ENCODE measurements around the gene FAM118A.
"Not testable (repeated sequence)": the region's sequence is repeated elsewhere in the genome, so short reads cannot be mapped to it uniquely, and the experiment has no call there.

The FAM118A gene

DNA sequence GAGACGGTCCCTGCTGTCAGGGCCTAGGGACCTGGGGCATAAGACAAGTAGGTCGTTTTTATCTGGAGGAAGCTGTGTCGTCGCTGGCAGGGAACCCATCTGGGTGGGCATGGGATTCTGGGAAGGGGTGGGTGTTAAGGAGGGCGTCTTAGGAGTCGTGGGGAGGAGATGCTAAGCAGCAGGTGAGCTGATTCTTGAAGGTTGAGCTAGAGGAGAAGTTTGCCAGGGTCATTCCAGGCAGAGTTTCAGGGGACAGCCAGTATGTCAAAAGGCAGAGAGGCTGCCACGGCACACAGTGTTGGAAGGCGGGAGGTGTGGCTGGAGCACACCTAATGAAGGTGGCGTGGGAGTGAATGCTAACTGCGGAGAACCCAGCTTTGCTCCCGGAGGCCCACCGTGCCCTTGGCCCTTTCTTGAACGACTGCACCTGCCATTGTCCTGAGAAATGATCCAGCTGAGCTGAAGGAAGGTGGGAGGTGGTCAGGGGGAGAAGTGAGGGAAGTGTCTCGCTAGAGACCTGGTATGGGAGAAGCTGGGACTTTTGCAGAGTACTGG is 1.3 kb downstream of the FAM118A start:
- no peak for DNase-seq

DNA sequence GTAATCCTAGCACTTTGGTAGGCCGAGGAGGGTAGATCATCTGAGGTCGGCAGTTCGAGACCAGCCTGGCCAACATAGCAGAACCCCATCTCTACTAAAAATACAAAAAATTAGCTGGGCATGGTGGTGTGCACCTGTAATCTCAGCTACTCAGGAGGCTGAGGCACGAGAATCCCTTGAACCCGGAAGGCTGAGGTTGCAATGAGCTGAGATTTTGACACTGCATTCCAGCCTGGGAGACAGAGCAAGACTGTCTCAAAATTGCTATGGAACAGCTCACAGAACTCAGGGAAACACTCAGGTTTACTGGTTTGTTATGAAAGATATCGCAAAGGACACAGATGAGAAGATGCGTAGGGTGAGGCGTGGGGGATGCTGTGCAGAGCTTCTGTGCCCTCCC is 2.7 kb downstream of the FAM118A start:
- DNase-seq: no peak

DNA sequence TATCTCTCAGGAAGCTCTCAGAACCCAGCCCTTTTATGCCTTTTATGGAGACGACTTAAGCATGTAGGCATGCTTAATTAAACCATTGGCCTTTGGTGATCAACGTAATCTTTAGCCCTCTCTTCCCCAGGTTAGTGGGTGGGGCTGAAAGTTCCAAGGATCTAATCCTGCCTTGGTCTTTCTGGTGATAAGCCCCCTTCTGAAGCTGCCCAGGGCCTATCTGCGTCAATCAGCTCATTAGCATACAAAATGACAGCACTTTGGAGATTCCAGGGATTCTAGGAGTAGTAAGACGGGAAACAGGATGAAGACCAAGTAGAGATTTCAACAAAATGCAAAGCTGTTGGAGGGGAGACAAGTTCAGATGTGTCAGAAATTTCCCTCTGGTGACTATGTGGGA is 3.1 kb downstream of the FAM118A start:
- DNase-seq: no peak

DNA sequence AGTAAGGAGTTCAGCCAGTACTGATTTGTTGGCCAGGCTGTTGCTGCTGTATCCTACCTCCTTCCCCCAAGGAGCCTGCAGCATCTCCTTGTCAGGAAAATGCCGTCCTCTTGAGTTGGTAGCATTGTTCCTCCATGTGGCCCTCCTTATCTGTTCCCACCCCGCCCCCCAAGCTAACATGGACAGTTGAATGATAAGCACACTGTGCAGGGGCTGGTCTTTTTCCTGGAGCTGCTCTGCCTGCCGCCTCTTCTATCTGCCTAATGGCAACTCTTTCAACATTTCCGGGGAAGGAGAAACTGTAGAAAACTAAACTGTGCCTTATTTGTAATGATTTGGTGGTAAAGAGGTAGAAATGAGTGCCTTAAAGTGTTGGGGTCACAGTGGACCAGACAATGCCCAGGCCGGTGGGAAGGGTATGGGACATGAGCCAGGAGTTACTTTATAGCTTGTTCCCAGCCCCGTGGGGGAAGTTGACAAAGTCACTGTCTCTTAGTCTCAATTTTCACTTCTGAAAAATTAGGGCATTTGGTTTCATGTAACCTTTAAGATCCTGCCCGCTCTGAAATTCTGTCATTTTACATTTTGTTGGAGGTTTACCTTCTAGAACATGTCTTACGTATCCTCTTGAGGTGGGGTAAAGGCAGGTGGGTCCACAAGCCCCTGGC is 4.5 kb downstream of the FAM118A start:
- DNase-seq: no peak

DNA sequence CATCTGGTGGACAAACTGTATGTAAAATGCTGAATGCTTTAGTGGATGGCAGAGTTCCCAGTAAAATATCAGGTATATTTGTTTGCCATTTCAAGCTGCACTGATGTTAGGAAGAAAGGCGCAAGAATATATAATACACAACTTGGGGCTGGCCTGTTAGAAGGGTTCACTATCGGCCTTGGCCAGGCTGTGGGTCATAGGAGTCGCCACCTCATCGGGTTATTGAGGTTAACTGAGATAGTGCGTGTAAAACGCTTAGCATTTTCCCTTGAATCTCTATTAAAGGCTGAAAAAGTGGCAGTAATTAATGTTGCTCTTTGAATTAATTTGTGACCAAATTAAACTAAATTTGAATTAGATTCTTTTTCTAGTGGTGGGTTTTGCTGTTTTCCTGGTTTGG is 5.1 kb downstream of the FAM118A start:
- no peak for DNase-seq

DNA sequence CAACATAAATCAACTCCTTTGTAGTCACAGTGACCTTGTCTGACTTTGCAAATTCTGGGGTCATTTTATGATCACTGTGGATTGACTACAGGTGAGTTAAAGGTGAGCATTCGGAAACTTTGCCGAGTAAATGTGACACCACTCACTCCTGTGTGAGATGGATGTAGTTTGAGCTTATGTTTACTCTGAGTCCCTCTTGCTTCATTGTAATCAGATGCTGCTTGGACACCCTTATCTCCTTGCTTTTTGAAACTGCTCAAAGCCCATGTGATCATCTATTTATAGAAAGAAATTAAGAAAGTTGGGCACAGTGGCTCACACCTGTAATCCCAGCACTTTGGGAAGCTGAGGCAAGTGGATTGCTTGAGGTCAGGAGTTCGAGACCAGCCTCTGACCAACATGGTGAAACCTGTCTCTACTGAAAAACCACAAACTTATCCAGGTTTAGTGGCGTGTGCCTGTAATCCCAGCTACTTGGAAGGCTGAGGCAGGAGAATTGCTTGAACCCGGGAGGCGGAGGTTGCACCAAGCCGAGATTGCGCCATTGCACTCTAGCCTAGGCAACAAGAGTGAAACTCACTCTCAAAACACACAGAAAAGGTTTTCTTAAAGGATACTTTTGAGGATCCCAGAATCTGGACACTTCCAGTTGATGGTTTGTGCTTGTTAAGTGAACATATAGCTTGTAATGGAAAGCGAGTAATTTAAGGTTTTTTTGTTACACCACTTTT is 7.2 kb downstream of the FAM118A start:
- DNase-seq: no peak

DNA sequence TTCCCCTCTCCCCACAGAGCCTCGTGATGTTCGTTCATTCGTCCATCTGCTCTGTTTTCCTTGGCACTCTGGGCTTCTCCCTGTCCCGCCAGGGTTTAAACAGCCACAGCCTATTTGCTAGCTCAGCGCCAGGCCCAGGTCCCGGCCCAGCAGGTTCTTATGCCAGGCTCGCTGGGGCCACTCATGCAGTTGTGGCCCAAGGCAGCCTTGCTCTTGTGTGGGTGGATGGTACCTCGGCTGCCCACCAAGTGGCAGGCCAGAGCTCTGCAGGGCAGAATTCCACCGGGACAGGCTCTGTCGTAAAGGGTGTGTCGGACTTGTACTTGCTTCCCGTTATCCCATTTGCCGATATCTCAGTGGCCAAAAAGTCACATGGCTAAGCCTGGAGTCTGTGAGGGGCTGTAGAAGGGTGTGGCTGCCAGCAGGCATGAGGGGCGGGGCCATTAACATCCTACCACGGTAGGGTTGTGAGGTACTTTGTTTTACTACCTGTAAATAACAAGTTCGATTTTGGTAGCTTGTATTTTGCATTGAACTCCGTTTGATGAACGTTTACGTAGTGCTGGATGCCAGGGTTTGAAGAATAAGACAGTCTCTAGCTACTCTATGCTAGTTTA is 7.9 kb downstream of the FAM118A start:
- peak; percentile 75 for DNase-seq

DNA sequence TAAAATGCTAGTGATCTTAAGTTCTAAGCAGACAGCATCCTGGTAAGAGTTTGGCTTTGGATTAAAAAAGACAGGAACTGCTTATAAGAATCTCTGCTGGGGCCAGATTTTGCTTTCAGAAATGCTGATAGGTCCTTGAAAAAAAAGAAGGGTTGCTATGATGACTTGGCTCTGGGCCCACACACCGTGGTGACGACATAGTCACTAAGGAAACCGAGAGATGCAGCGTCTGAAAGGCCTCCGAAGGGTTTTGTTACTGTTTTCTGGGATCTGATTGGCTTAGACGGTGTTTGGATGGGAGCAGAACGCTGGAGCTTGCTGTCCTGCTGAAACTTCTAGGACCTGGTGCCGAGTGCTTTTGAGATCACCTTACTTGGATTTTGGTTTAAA is 8.4 kb downstream of the FAM118A start:
- peak; percentile 82 to 83 for DNase-seq

DNA sequence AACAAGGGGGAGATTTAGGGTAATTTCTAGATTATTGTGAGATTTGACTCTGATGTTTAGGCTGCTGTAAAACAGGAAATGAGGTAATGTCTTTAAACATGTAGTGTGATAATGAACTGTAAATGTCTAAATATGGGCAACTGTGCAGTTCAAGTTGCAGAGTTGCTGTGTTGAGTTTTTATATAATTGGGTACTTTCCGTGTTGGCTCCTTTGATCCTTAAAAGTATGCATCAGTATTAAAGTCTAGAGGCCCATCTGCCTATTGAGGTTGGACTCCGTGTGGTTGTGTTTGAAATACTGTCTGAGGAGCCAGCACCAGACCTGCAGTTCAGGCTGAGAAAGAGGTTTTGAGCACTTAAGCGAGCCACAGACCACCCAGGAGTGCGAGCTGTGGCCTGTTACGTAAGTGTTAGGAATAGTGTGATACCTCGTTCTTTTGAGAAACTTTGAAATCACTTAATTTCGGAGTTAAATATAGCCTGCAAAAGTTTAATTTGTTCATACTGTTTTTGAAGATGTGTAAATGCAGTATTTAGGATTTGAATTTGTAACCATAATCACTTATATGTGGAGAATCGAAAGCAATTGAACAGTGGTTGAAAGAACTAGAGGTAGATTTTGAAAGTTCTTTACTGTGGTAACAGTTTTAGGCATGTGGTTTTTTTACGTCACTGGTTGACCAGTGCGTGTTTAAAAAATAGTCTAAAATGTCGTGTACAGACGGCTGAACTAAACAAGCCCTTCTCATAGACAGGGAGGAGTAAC is 9.0 kb downstream of the FAM118A start:
- DNase-seq: no peak

DNA sequence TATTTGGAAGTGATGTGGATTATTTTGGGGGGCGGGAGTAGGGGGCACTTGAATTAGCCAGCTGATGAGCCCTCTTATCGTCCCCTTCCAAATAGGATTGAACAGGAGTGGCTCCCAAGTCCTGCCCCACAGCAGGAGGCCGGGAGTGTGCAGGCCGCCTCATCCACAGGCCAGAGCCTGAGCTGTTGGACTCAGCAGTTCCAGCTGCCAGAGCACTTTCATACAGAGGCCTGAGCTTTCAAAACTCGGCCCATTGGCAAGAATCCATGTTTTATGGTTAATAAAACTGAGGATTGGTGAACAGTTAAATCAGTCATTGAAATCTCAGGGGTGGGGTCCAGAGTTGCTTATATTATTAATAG is 9.6 kb downstream of the FAM118A start:
- DNase-seq: no peak

DNA sequence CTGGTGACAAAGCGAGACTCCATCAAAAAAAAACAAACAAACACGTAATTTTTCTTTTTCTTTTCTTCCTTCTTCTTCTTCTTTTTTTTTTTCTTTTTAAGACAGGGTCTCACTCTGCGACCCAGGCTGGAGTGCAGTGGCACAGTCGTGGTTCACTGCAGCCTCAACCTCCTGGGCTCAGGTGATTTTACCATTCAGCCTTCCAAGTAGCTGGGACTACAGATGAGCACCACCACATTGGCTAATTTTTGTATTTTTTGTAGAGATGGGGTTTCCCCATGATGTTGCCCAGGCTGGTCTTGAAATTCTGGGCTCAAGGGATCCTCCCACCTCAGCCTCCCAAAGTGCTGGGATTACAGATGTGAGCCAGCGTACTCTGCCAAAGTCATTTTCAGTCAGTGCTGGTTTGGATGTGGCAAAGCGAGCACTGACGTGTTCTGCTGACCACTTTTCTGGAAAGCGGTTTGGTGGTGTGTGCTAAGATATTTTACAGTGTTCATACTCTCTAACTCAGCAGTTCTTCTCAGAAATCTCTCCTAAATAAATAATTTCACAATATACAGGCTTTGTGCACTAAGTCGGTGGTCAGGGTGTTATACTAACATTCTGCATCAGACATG is 10.7 kb downstream of the FAM118A start:
- no peak for DNase-seq

DNA sequence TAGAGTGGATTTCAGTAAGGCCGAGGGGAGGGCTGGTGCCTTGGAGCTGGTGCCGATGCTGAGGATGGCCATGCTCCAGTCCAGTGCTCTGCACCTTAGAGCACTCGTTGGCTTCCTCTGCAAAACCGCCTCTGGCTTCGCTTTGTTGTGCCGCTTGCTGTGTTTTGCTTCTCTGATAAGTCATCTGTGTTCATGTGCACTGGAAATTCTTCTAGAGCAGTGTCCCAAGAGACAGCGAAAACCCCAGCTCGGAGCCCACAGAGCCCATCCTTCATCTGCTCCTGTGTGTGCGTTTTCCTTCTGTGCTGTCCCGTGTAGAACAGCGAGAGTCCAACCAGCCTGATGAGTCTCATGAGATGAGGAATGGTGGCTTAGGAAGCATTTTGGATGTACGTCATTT is 12.1 kb downstream of the FAM118A start:
- no peak for DNase-seq

DNA sequence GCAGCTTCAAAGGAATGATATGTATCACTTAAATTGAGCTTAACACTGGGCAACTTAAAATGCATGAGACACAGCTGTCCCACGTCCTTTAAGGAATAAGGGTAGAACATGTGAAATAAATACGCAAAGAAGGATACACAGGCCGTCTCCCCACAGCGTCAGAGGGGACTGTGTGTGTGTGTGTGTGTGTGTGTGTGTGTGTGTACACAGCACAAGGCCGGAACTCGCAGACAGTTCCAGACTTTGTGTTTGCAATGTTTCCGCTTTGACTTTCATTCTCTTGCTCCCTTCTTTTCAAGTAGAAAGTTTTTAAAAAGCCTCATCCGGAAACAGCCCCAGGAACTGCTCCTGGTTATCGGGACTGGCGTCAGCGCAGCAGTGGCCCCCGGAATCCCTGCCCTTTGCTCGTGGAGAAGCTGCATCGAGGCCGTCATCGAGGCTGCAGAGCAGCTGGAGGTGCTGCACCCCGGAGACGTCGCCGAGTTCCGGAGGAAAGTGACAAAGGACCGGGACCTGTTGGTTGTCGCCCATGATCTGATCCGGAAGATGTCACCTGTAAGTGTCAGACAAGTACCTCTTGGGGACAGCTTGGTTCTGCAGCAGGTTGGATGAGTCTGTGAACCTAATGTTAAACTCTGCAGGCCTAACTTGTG is 13.3 kb downstream of the FAM118A start:
- no peak for DNase-seq

DNA sequence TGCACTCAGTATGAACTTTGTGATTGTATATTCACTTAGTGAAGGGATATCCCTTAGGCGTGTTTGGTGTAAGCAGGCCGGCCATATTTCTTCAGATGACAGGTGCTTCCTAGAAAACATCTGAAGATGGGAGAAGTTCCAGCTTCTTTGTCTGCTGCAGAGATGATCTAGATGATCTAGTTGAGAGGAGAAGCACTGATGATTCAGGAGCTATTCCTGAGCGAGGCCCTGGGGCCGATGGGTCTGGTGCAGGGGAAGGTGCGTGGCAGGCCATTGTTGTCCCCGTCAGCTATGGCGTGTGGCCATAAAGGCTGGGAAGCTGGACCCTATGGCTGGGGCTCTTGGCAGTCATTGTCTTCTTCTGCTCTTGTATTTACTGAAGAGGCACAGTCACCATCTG is 14.0 kb downstream of the FAM118A start:
- DNase-seq: no peak

DNA sequence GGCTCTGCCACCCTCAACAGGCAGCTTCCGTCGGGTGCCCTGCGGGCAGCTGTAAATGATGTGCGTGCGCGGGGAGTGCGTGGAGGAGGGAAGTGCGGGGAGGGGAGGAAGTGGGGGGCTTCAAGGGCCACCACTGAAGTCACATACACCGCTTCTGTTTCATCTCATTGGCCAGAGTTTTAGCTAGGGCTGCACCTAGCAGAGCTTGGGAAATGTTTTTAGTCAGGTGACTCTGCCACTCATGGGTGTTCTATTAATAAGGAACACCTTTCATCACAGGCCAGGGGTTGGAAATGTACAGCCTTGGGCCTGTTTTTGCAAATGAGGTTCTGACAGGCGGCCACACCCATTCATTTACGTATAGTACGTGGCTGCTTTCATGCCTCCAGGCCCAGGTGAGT is 14.6 kb downstream of the FAM118A start:
- DNase-seq: no peak

DNA sequence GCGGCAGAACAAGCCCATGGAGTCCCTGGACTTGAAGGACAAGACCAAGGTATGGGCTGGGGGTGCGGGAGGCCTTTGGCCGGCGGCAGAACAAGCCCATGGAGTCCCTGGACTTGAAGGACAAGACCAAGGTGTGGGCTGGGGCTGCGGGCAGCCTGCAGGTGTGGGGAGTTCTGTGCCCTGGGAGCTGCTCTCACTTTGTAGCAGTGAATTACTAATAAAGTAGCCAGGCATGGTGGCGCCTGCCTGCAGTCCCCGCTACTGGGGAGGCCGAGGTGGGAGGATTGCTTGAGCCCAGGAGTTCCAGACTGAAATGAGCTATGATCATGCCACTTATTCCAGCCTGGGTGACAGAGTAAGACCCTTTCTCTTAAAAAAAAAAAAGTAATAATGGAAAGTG is 18.5 kb downstream of the FAM118A start:
- DNase-seq: not testable (repeated sequence)

DNA sequence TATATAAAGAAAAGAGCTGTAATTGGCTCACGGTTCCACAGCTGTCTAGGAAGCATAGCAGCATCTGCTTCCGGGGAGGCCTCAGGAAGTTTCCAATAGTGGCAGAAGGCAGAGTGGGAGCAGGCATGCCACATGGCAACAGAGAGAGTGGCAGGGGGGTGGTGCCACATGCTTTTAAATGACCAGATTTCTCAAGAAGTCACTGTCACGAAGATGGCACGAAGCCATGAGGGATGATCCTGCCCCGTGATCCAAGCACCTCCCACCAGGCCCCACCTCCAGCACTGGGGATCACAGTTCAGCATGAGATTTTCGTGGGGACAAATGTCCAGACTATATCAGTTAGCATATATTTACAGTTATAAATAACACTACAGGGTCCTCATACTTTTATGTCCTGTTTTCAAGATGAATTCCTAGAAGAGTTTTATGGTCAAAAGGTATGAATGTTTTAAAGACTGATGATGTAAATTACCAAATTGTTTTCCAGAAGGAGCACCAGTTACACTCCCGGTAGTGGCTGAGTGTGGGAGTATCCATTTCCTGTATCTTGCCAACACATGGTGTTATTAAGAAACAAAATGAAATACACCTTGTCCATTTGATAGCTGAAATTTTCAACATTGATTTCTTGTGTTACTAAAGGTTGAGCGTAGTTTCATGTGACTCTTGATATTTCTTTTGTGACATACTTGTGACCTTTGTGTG is 19.2 kb downstream of the FAM118A start:
- peak; percentile 82 to 92 for DNase-seq

DNA sequence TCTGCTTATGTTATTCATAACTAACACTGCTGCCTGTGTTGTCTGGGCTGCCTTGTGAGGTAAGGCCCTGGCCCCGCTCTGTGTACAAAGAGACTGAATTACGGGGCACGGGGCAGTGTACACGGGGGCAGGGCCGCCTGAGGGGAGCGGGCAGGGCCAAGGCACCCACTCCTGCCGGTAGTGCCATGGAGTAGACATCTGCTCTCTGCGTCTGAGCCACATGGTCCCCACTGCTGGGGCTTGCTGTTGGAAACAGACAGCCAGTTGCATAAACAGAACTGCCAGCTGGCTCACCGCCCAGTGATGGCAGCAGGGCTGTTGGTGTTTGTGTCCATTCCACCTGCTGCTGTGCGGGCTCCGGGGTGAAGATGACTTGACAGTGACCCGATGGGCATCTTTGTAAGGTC is 19.8 kb downstream of the FAM118A start:
- peak; percentile 97 to 98 for DNase-seq

DNA sequence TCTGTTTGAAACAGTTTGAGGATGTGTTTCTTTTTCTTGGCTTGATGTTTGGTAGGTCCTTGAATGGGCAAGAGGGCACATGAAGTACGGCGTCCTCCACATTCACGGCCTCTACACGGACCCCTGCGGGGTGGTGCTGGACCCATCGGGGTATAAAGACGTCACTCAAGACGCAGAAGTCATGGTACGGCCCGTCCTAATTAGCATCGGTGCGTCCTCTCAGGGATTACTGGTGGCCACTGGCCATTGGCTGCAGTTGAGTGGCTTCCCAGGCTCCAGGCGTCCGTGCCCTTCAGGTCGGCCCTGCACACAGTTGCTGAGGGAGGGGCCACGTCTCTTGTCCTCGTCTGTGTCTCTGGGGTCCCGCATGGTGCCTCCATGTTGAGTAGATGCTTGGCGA is 20.8 kb downstream of the FAM118A start:
- DNase-seq: no peak

DNA sequence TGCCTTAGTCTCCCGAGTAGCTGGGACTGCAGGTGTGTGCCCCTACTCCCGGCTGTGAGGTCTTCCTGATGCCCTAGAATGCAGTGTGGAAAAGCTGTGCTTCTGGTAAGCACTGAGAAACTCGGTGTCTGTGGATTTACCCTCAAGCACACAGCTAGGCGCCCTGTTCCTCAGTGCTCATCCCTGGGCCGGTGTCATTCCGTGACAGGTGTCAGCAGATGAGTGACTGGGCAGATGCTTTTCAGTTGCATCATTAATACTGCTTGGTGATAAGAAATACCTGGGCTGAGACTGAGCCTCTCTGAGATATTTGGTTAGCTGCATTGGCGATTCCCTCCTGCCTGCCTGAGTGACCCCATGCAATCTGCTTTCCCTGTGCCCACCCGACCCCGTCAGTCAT is 21.8 kb downstream of the FAM118A start:
- no peak for DNase-seq

DNA sequence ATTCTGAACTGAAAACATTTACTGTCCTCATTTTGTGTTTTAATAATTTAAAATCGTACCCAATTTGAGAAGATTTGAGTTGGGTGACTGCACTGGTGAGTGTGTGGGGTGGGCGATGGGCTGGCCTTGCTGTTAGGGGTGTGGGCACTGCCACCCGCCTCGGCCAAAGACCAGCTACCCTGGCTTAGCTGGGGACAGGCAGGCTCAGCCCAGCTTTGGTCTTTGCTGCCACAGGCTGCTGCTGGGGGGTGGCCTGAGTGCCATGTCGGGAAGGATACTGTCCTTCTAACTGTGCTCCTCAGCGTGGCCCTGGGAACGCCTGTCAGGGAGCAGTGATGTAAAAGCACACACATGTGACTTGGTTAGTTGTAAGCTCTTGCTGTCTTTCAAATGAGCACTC is 22.3 kb downstream of the FAM118A start:
- no peak for DNase-seq

DNA sequence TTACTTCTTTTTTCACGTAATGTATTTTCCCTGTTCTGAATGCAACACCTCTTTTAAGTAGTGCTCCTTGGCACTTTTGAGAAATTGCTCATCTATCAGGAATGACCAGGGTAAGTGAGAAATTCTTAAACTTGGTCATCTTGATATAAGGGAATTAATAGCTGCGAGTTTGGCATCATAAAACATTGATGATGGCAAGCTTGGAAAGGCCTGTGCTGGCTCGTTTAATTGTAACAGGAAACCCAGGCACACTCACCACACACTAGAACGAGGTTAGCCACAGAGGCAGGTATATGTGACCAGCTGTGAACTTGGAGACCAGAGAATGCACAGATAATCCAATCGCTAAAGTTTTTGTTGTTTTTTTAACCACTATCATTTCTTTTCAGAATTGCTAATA is 24.3 kb downstream of the FAM118A start:
- DNase-seq: no peak

Measured in SHP77 (cell line).